Measurements from ENCODE around the gene WWTR1.

DNA sequence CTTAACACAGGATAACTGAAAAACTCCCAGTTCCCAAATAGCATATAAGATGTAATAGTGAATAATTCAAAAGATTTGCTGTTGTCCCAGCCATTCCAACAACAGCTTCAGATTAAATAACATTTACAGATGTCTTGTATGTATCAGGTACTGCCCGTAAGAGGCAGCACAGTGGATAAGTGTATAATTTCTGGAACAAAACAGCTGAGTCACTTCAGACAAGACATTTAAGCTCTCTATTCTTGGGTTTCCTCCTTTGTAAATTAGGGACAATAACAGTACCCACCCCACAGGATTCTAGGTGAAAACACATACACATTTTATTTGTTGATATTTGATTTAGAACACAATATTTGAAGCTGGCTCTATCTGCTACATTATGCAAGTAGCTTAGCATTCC, 2.6 kb upstream of the WWTR1 start:
- TF ChIP-seq EP300 (IDR thresholded peaks at IDR 0.05), result no peak
- TF ChIP-seq POLR2AphosphoS5 (IDR thresholded peaks at IDR 0.05), result no peak

Measured in upper lobe of left lung (tissue), 4 donors.